Activated B cell treated with CpG ODN at 0.5 μM for 24 hours (primary cell): ENCODE results near the gene NADSYN1. TPM values are rescaled to one million over a fixed set of nuclear protein-coding genes. Genes with fewer than 3 reads are reported as not detected.
"Not testable (repeated sequence)": the region's sequence is repeated elsewhere in the genome, so short reads cannot be mapped to it uniquely, and the experiment has no call there.

Source experiments
- ATAC-seq: fragments of 200-7000 bp; cut with Tn5 transposase; one replicate; pipeline ENCODE4 v1.10.0; 2021; ENCODE audit warnings: low read depth, mild to moderate bottlenecking, moderate library complexity
- CTCF ChIA-PET: fragments of 350-600 bp; sonication (Branson Sonifier 250); formaldehyde crosslinking; loops from one replicate; lab custom pipeline; 2021; ENCODE audit warnings: antibody characterized with exemption; lab: Charles Lee
- POLR2A ChIA-PET: fragments of 350-600 bp; sonication (Branson Sonifier 250); formaldehyde crosslinking; loops from one replicate; lab custom pipeline; 2021; ENCODE audit warnings: antibody characterized with exemption; lab: Charles Lee
- DNase-seq: peaks from one replicate; pipeline ENCODE4 v3.0.0; 2022
- H3K27ac Mint-ChIP-seq: one replicate; pipeline ENCODE4 v1.8.0; 2020; ENCODE audit warnings: mixed read lengths
- H3K27me3 Mint-ChIP-seq: one replicate; pipeline ENCODE4 v1.8.0; 2021; ENCODE audit warnings: mixed read lengths
- H3K36me3 Mint-ChIP-seq: one replicate; pipeline ENCODE4 v1.8.0; 2021; ENCODE audit warnings: low read depth, mixed read lengths
- H3K4me1 Mint-ChIP-seq: one replicate; pipeline ENCODE4 v1.8.0; 2021; ENCODE audit warnings: mixed read lengths
- H3K4me3 Mint-ChIP-seq: one replicate; pipeline ENCODE4 v1.8.0; 2020; ENCODE audit warnings: mild to moderate bottlenecking, mixed read lengths
- H3K9me3 Mint-ChIP-seq: one replicate; pipeline ENCODE4 v1.8.0; 2020; ENCODE audit warnings: mixed read lengths
- intact Hi-C: fragments of 100-400 bp; cut with micrococcal nuclease; formaldehyde crosslinking; loops from one replicate; pipeline ENCODE4 v1.15.1; 2024
- total RNA-seq: library from RNA; stranded (reverse); gene quantifications from 2 replicates; pipeline ENCODE4 v1.2.3, GENCODE V29; 2022
- TF ChIP-seq, protein P1 (sequence below): fragments of 200-600 bp; IDR thresholded peaks from one replicate; pipeline ENCODE4 v1.8.0; 2022; ENCODE audit warnings: antibody characterized with exemption, mild to moderate bottlenecking

The NADSYN1 gene
- total RNA-seq, 1 donor from 2014 or later = 146 TPM

DNA sequence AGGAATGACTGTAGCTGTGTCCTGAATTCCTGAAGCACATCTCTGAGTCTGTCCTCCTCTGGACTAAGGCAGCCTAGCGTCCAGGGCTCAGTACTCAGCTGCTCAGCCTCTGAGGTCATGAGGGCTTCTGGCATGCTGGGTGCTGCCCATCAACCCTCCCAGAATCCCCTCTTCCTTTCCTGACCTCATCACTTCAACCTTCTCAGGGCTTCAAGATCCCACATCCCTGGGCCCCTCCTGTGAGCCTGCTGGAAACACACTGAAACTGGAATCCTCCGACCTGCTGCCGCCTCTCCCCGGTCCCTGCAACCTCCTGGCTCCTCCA is 85.6 kb downstream of the NADSYN1 start:
- TF ChIP-seq, protein P1, sequence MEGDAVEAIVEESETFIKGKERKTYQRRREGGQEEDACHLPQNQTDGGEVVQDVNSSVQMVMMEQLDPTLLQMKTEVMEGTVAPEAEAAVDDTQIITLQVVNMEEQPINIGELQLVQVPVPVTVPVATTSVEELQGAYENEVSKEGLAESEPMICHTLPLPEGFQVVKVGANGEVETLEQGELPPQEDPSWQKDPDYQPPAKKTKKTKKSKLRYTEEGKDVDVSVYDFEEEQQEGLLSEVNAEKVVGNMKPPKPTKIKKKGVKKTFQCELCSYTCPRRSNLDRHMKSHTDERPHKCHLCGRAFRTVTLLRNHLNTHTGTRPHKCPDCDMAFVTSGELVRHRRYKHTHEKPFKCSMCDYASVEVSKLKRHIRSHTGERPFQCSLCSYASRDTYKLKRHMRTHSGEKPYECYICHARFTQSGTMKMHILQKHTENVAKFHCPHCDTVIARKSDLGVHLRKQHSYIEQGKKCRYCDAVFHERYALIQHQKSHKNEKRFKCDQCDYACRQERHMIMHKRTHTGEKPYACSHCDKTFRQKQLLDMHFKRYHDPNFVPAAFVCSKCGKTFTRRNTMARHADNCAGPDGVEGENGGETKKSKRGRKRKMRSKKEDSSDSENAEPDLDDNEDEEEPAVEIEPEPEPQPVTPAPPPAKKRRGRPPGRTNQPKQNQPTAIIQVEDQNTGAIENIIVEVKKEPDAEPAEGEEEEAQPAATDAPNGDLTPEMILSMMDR = no peak
- DNase-seq (no peak), ATAC-seq (no peak)
- H3K36me3 Mint-ChIP-seq = no peaks in the 10 kb centered on the region
- no peak overlapping the region for H3K27ac Mint-ChIP-seq
- peaks cover 5% of the 10 kb centered on the region for H3K27me3 Mint-ChIP-seq
- peaks cover 5% of the 10 kb centered on the region for H3K9me3 Mint-ChIP-seq
- CTCF ChIA-PET = no interaction called here
- intact Hi-C loops = no loop called here
- POLR2A ChIA-PET = no interaction called here
- no peak overlapping the region for H3K4me3 Mint-ChIP-seq
- H3K4me1 Mint-ChIP-seq = peaks cover 9% of the 10 kb centered on the region

DNA sequence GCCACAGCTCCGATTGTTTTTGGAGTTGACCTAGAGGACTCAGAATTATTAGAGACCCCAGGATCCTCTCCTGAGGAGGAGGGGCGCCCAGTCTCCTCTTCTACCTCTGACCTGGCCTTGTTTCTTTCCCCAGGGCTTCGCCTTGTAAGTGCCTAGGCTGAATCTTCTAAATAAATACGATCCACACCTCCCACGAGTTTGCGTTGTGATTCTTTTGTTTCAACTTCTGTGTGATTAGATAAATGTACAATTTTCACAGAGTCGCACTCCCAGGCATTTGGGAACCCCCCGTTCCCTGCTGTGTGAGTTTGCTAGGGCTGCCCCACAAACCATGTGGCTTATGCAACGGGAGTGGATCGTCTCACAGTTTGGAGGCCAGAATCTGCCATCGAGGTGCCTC is 86.0 kb downstream of the NADSYN1 start:
- Mint-ChIP-seq H3K4me1 (peaks cover 13% of the 10 kb centered on the region), H3K9me3 (peaks cover 5% of the 10 kb centered on the region), H3K36me3 (no peaks in the 10 kb centered on the region), H3K27me3 (peaks cover 5% of the 10 kb centered on the region), H3K27ac (no peak overlapping the region), H3K4me3 (no peak overlapping the region)
- intact Hi-C loops = no loop called here
- TF ChIP-seq, protein P1 = no peak
- ChIA-PET POLR2A (no interaction called here), CTCF (no interaction called here)
- DNase-seq (no peak), ATAC-seq (no peak)

DNA sequence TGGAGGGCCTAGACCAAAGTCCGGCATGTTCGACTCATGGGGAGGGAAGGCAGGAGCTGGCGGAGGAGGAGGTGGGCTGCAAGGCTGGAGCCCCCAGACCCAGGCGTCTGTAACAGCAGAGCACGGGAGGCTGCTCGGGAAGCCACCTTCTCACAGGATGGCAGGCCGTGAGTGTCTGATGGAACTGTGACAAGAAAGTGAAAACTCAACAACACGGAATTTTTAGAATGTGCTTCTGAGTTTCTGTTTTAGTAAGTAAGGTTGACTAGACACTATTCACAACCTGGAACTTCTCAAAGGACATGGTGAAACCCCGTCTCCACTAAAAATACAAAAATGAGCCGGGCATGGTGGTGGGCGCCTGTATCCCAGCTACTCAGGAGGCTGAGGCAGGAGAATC is 87.0 kb downstream of the NADSYN1 start:
- ATAC-seq, H3K36me3 Mint-ChIP-seq, H3K27ac Mint-ChIP-seq, H3K27me3 Mint-ChIP-seq, intact Hi-C loops, DNase-seq, H3K4me3 Mint-ChIP-seq, CTCF ChIA-PET, POLR2A ChIA-PET, H3K9me3 Mint-ChIP-seq: not testable (repeated sequence)
- peaks cover 18% of the 10 kb centered on the region for H3K4me1 Mint-ChIP-seq

DNA sequence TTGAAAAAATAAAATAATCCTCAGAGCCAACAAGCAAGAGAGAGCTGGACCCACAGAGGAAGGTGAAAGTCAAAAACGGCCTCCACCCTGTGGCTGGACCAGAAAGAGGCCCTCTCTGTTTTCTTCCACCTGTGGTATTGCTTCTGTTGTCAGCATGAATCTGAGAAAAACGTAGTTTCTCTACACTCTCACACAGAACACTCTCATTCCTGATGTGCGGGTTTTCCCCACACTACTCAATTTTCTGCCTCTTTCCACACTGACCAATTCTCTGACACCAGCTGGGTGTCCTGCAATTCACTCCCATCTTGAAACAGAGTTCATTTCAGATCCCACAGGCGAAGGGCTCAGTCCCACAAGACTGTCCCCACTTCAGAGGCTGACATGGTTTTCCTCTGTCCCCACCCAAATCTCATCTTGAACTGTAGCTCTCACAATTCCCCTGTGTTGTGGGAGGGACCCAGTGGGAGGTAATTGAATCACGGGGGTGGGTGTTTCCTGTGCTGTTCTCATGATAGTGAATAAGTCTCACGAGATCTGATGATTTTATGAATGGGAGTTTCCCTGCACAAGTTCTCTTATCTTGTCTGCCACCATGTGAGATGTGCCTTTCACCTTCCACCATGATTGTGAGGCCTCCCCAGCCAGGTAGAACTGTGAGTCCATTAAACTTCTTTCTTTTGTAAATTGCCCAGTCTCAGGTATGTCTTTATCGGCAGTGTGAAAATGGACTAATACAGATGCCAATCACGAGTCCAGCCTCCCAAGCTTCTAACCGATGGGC is 87.7 kb downstream of the NADSYN1 start:
- CTCF ChIA-PET, DNase-seq, ATAC-seq, H3K27ac Mint-ChIP-seq, H3K4me3 Mint-ChIP-seq, intact Hi-C loops, H3K36me3 Mint-ChIP-seq, H3K27me3 Mint-ChIP-seq, POLR2A ChIA-PET, H3K9me3 Mint-ChIP-seq: not testable (repeated sequence)
- peaks cover 18% of the 10 kb centered on the region for H3K4me1 Mint-ChIP-seq

DNA sequence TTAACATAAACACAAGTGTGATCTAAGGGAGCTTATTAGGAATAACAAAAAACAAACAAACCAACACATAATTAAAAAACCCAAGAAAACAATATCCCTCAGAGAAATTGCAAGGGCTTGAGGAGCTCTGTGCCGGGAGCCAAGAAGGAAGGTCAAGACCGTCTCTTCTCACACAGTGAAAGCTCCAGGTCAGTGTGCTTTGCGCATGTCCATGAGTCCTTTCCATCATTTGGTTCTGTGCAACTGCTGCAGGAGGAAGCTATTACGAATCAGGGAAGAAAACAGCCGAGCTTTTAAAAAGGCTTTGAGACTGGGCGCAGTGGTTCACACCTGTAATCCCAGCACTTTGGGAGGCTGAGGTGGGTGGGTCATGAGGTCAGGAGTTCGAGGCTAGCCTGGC is 89.4 kb downstream of the NADSYN1 start:
- intact Hi-C loops = no loop called here
- no peak for ATAC-seq
- Mint-ChIP-seq H3K27me3 (peaks cover 7% of the 10 kb centered on the region), H3K27ac (no peak overlapping the region), H3K36me3 (no peaks in the 10 kb centered on the region), H3K4me1 (peaks cover 18% of the 10 kb centered on the region), H3K9me3 (peaks cover 5% of the 10 kb centered on the region), H3K4me3 (no peak overlapping the region)
- TF ChIP-seq, protein P1 = no peak
- POLR2A ChIA-PET = no interaction called here
- CTCF ChIA-PET = no interaction called here
- no peak for DNase-seq

DNA sequence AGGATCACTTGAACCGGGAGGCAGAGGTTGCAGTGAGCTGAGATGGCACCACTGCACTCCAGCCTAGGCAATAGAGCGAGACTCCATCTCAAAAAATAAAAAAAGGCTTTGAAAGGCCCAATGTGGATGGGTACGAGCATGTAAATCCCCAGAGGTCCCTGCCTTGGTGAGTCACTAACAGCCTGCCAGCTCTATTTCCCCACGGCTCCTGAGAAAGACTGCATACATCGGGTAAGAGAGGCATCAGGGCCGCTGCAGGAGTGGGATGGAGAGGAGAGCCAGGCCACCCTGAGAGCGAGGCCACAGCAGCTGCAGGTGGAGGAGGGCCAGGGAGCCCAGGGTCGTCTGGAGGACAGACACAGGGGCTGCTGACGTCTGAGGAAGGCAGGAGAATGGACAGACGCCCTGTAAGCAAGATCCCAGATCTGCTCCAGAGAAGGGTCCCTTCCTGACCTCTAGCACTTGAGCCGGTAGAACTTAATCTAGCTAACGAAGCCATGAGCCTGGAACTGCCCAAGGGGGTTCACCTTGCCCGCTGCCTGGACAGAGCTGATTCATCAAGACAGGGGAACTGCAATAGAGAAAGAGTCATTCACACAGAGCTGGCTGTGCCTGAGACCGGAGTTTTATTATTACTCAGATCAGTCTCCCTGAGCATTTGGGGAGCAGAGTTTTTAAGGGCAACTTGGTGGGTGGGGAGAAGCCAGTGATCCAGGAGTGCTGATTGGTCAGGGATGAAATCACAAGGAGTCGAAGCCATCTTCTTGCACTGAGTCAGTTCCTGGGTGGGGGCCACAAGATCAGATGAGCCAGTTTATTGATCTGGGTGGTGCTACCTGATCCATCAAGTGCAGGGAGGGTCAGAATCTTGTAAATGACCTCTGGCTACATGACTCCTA is 90.1 kb downstream of the NADSYN1 start:
- POLR2A ChIA-PET = no interaction called here
- Mint-ChIP-seq H3K27ac (no peak overlapping the region), H3K4me1 (peaks cover 18% of the 10 kb centered on the region), H3K4me3 (peak overlapping the region; percentile 44), H3K9me3 (peaks cover 5% of the 10 kb centered on the region), H3K36me3 (no peaks in the 10 kb centered on the region), H3K27me3 (peaks cover 13% of the 10 kb centered on the region)
- CTCF ChIA-PET = no interaction called here
- ATAC-seq = no peak
- DNase-seq = no peak
- intact Hi-C loops = no loop called here
- TF ChIP-seq, protein P1 = no peak
